KMS-11 (cell line): ENCODE measurements around the gene CD58.
A peak's percentile ranks its signal among the peaks of the same experiment; 100 is the strongest.

Experiments used
- H2AFZ ChIP-seq: fragments of 200-600 bp; sonication (generic); 2 replicates; pipeline ENCODE4 v1.6.1; 2016; ENCODE audit warnings: antibody characterized with exemption, mixed run types, low read depth
- H3K27ac ChIP-seq: fragments of 200-600 bp; sonication (generic); 2 replicates; pipeline ENCODE4 v1.6.1; 2016; ENCODE audit warnings: mild to moderate bottlenecking, mixed run types
- H3K27me3 ChIP-seq: fragments of 200-600 bp; sonication (generic); 2 replicates; pipeline ENCODE4 v1.6.1; 2017; ENCODE audit warnings: mild to moderate bottlenecking, low read depth, mixed run types, moderate library complexity; ENCODE audit not compliant: insufficient read depth
- H3K36me3 ChIP-seq: fragments of 200-600 bp; sonication (generic); 2 replicates; pipeline ENCODE4 v1.6.1; 2017; ENCODE audit warnings: mild to moderate bottlenecking, mixed run types; ENCODE audit not compliant: insufficient read depth
- H3K4me1 ChIP-seq: fragments of 200-600 bp; sonication (generic); 2 replicates; pipeline ENCODE4 v1.6.1; 2016; ENCODE audit warnings: mild to moderate bottlenecking, low read depth, mixed run types; ENCODE audit not compliant: poor library complexity, severe bottlenecking
- H3K4me2 ChIP-seq: fragments of 200-600 bp; sonication (generic); 2 replicates; pipeline ENCODE4 v1.7.0; 2016; ENCODE audit warnings: mild to moderate bottlenecking, mixed run types
- H3K4me3 ChIP-seq: fragments of 200-600 bp; sonication (generic); IDR thresholded peaks from 2 replicates; pipeline ENCODE4 v1.6.1; 2017; ENCODE audit warnings: low read depth, low read length, mixed read lengths; ENCODE audit not compliant: insufficient read depth
- H3K79me2 ChIP-seq: fragments of 200-600 bp; sonication (generic); 2 replicates; pipeline ENCODE4 v1.6.1; 2016; ENCODE audit warnings: low read depth, mixed run types; ENCODE audit not compliant: insufficient read depth
- H3K9ac ChIP-seq: fragments of 200-600 bp; sonication (generic); 2 replicates; pipeline ENCODE4 v1.6.1; 2016; ENCODE audit warnings: mild to moderate bottlenecking, mixed run types
- H4K20me1 ChIP-seq: fragments of 200-600 bp; sonication (generic); 2 replicates; pipeline ENCODE4 v1.6.1; 2016; ENCODE audit warnings: mild to moderate bottlenecking, mixed run types; ENCODE audit not compliant: insufficient read depth
- TF ChIP-seq, protein P1 (sequence below): fragments of 200-600 bp; sonication (generic); conservative IDR thresholded peaks from 2 replicates; pipeline ENCODE4 v1.6.1; 2017; ENCODE audit warnings: low read depth, mild to moderate bottlenecking, antibody characterized with exemption, low read length, moderate library complexity, mixed read lengths

CD58 gene

DNA sequence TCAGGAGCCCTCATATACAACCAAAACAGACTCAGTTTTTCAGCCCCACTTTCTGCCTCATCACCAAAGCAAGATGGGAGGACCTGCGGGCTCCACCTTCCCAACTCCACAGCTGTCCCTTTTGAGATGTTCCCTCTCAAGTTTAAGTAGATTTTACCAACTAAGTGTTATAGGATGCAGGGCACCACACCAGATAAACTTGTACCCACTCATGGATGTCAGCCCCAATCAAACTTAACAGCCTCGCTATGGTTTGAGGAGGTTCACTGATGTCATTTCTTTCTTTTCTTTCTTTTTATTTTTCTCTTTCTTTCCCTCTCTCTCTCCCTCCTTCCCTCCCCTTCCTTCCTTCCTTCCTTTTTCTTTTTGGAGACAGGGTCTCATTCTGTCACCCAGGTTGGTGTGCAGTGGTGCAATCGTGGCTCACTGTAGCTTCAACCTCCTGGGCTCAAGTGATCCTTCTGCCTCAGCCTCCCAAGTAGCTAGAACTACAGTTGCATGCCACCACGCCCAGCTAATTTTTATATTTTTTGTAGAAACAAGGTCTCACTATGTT lies 13.4 kb downstream of the CD58 start:
- Histone ChIP-seq H3K9ac (no peak overlapping the region), H3K27me3 (no peaks in the 10 kb centered on the region), H3K4me3 (no peak overlapping the region), H2AFZ (no peak overlapping the region), H3K4me2 (peak overlapping the region; percentile 26; the same call in 1 of the 2 replicates), H3K27ac (peak overlapping the region; percentile 62; the same call in 1 of the 2 replicates), H4K20me1 (no peaks in the 10 kb centered on the region), H3K4me1 (peaks cover 83% of the 10 kb centered on the region), H3K79me2 (peaks cover 35% of the 10 kb centered on the region), H3K36me3 (no peaks in the 10 kb centered on the region)
- TF ChIP-seq, protein P1, sequence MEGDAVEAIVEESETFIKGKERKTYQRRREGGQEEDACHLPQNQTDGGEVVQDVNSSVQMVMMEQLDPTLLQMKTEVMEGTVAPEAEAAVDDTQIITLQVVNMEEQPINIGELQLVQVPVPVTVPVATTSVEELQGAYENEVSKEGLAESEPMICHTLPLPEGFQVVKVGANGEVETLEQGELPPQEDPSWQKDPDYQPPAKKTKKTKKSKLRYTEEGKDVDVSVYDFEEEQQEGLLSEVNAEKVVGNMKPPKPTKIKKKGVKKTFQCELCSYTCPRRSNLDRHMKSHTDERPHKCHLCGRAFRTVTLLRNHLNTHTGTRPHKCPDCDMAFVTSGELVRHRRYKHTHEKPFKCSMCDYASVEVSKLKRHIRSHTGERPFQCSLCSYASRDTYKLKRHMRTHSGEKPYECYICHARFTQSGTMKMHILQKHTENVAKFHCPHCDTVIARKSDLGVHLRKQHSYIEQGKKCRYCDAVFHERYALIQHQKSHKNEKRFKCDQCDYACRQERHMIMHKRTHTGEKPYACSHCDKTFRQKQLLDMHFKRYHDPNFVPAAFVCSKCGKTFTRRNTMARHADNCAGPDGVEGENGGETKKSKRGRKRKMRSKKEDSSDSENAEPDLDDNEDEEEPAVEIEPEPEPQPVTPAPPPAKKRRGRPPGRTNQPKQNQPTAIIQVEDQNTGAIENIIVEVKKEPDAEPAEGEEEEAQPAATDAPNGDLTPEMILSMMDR, result no peak

DNA sequence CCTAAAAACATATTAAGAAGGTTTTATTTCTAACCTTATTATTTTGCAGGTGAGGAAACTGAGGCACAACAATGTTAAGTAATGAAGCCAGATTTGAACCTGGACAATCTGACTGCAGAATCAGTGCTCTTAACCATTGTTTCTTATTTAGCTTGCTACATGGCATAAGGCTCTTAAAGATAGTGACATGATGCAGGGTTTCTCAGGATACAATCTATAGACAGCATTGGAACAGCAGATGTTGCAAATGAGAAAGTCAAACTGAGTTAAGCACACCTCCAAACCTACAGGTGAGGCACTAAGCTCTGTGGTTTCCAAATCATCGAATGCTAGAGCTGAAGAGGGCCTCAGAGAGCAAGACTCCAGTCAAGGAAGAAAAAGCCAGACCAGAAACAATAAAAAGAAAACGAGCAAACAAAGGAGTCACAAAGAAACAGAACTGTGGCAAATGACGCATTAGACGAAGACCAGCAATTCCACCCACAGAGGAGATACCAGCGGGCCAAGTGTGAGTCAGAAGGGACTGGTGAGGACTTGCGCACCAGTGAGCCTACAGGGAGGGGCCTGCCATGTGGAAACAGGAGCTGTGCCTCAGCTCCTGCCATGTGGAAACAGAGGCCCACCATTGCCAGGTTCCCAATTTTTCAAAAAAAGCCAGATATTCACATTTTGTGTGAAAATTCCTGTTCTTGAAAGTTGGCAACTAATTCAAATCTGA lies 14.4 kb downstream of the CD58 start:
- H3K79me2 ChIP-seq, result peaks cover 43% of the 10 kb centered on the region
- peaks cover 74% of the 10 kb centered on the region for H3K4me1 ChIP-seq
- no peak overlapping the region for H2AFZ ChIP-seq
- H3K4me3 ChIP-seq, result no peak overlapping the region
- no peaks in the 10 kb centered on the region for H3K36me3 ChIP-seq
- TF ChIP-seq, protein P1, result no peak
- H3K4me2 ChIP-seq, result peak overlapping the region; percentile 26
- H3K27ac ChIP-seq, result peak overlapping the region; percentile 62
- H3K27me3 ChIP-seq, result no peaks in the 10 kb centered on the region
- H4K20me1 ChIP-seq, result no peaks in the 10 kb centered on the region
- H3K9ac ChIP-seq, result peak overlapping the region; percentile 11; the same call in 1 of the 2 replicates

DNA sequence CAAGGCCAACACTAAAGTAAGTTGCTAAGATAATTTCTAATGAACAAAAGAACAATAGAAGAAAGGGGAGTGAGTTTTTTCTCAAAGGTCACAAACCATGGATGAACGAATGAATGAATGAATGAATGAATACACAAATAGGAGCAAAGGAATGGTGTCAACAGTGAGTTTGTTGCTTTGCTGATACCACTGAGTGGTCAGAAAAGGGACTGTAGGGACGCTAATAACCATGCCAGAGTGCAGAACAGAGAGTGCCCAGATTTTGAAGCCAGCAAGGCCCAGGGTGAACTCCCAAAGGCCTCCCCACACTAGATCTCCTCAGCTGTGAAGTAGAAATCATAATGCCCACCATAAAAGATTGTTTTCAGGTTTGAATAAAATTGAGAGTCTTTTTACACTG lies 15.9 kb downstream of the CD58 start:
- Histone ChIP-seq H4K20me1 (no peaks in the 10 kb centered on the region), H3K4me1 (peaks cover 59% of the 10 kb centered on the region), H3K27ac (no peak overlapping the region), H2AFZ (no peak overlapping the region), H3K79me2 (peaks cover 39% of the 10 kb centered on the region), H3K9ac (no peak overlapping the region), H3K27me3 (no peaks in the 10 kb centered on the region), H3K4me2 (no peak overlapping the region; the same call in 1 of the 2 replicates), H3K36me3 (no peaks in the 10 kb centered on the region), H3K4me3 (no peak overlapping the region)
- TF ChIP-seq, protein P1, result no peak

DNA sequence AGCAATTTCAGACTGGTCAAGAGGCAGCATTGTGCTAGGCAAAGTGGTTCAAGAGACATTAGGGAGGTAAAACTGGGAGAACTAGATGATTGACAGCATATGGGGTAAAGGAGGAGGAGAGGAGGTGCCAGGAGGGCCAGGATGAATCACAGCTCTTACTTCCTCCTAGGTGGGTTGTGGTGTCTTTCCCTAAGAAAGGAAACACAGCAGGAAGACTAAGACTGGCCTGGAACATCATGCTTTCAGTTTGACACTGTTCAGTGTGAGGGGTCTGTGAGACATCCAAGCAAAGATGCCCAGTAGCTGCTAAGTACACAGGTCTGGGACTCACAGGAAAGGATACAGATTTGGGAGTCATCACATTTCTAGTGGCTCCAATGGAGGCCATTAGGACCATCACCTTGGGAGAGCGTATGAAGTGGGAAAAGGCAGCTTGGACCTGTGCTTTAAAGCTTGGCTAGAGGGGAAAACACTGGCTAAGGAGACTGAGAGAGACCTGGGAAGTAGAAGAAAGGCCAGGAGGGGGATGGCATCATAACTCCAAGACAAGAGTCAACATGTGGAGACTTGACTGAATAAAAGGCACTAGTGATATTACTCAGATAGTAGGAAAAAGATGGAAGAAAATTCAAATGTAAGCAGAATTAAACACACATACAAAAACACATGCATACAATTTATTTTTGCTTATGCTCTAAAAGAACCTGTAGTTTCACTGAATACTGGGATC lies 17.3 kb downstream of the CD58 start:
- Histone ChIP-seq H3K9ac (no peak overlapping the region), H3K79me2 (peaks cover 35% of the 10 kb centered on the region), H3K4me3 (no peak overlapping the region), H3K4me2 (no peak overlapping the region), H3K27me3 (no peaks in the 10 kb centered on the region), H2AFZ (no peak overlapping the region), H3K27ac (no peak overlapping the region), H4K20me1 (no peaks in the 10 kb centered on the region), H3K4me1 (peaks cover 45% of the 10 kb centered on the region), H3K36me3 (no peaks in the 10 kb centered on the region)
- TF ChIP-seq, protein P1, result no peak
